Astrocyte of the spinal cord (primary cell): Measurements from ENCODE around the gene RFX6.
"Not testable (repeated sequence)": the region's sequence is repeated elsewhere in the genome, so short reads cannot be mapped to it uniquely, and the experiment has no call there.

Experiments
- DNase-seq: peaks from one replicate; pipeline ENCODE4 v3.0.0; 2011; ENCODE audit warnings: low read depth, low spot score
- H3K4me3 ChIP-seq: 2 replicates; pipeline ENCODE4 v1.5.1; 2011; ENCODE audit warnings: low read depth, mild to moderate bottlenecking, low read length, moderate library complexity
- CTCF ChIP-seq: IDR thresholded peaks from 2 replicates; pipeline ENCODE4 v1.5.1; 2012; ENCODE audit warnings: low read depth, mild to moderate bottlenecking, low read length, inconsistent platforms
- in situ Hi-C: cut with HindIII; loops from 2 replicates; pipeline ENCODE4 v1.10.0; 2017; ENCODE audit warnings: low sequenced_read_pairs

RFX6 gene

DNA sequence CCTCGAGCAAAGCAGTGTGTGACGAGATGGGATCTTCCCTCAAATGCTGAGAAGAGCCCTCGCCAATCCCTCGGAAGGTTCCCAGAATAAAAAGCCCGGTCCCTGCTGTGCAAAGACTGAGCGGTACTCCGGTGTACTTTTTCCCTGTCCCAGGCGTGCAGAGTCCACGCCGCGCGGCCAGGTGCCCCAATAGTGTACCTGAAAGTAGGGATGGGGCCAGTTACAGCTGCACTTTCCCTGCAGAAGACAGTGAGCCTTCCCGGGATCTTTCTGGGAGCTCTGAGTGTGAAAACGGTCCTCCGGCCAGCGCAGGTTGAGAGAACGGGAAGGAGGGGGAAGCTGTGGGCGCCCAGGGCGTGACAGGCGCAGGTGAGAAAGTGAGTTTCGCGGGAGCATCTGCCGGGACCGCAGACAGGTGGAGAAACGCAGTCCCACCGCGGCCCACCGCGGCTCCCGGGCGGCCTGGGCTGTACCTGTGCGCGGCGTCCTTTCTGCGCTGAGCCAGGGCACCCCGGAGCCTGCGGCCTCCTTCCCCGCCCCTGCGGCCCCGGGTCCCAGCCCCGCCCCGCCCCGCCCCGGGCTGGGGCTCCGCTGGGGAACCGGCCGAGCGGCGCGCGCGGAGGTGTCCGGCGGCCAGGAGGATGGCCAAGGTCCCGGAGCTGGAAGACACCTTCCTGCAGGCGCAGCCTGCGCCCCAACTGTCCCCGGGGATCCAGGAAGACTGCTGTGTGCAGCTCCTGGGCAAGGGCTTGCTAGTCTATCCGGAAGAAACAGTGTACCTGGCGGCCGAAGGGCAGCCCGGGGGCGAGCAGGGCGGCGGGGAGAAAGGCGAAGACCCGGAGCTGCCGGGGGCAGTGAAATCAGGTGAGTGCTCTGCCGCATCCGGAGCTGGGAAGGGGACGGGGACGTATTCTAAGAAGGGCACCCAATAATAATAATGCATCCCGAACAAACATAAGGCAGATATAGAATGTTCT, at the start of gene RFX6:
Gene RFX6 (plus strand): TSS at position 608 of the 977 bp plus-strand sequence. CDS start 34 bp downstream, at position 642.
- no peak for DNase-seq
- TF ChIP-seq CTCF: no peak
- in situ Hi-C loops: no loop called here
- peak within 1 kb of the TSS; percentile 10 for H3K4me3 ChIP-seq

DNA sequence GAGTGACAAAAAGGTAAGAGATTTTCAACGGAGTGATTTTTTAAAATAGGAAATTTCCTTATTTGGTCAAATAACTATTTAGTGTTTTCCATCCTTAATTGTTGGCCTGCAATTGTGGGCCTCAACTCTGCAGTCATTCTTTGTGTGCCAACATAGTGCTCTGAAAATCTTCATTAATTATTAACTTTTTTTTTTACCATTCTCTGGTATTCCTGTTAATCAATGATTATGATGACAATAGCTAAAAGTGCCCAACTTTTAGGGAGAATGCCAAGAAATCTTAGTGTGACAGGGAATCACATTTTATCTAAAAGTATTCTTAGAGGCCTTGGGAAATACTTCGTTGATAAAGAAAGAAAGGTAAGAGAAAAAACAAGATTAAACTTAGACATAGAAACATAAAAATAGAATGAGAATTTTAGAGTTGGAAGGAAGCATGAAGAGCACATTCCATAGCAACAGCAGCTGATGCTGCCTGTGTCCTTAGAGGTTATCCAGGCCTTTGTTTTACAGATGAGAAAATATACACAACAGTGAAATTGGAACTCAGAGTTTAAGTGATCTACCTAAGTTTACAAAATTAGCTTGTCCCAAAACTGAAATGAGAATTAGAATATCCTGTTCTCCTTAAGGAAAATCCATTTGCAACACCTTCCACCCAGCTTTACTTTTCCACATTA, 49.3 kb upstream of the RFX6 start:
- in situ Hi-C loops: no loop called here
- DNase-seq: no peak
- no peak overlapping the region for H3K4me3 ChIP-seq
- no peak for TF ChIP-seq CTCF

GRCh38 chr6:116828983-116829382, 48.1 kb upstream of the RFX6 start, which contains the start of gene GPRC6A:
Gene GPRC6A (minus strand): TSS chr6:116829083. CDS start chr6:116829013, 70 bp downstream.
- in situ Hi-C loops: no loop called here
- no peak for TF ChIP-seq CTCF
- no peak for DNase-seq
- H3K4me3 ChIP-seq: no peak within 1 kb of the TSS

DNA sequence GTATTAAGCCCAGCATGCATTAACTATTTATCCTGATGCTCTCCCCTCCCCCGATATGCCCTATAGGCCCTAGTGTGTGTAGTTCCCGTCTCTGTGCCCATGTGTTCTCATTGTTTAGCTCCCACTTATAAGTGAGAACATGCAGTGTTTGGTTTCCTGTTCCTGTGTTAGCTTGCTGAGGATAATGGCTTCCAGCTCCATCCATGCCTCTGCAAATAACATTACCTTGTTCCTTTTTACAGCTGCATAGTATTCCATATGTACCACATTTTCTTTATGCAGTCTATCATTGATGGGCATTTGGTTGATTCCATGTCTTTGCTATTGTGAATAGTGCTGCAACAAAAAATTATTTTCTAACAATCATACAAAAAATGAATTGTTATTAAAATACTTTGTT, 42.5 kb upstream of the RFX6 start:
- in situ Hi-C loops: not testable (repeated sequence)

DNA sequence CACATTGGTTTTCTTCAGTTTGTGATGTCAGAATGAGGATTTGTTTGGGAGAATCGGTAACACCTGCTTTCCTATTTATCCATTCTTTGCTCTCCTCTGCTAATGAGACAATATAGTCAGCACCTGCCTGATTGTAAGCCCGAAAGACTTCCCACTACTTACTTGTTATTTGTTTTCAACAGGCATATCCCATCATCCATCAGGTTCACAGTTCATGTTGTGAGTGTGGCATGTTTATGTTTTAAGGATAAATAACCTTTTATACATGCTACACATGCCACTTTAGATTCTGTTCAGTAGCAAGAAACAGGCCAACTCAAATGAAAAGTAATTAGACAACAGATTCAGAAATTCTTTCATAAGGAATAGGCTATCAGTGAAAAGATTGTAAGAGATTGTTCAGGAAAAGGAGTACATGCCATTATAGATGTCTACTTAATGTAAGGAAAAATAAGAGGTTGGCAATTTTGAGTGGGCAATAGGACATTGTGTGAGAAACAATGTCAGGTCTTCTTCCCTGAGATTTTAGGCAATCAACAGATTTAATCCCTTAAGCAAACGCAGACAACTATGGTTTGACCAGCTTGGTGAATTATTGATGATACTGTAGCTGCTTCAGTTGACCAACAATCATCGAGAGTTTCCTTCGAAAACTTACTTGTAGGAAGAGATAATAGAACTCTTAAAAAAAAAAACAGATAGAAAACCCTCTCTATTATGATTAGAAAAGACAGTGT, 40.3 kb upstream of the RFX6 start:
- in situ Hi-C loops: no loop called here
- TF ChIP-seq CTCF: no peak
- H3K4me3 ChIP-seq: no peak overlapping the region
- DNase-seq: no peak

More for the DNA sequence above, 42.5 kb upstream of the RFX6 start:
- not testable (repeated sequence) for H3K4me3 ChIP-seq, DNase-seq

DNA sequence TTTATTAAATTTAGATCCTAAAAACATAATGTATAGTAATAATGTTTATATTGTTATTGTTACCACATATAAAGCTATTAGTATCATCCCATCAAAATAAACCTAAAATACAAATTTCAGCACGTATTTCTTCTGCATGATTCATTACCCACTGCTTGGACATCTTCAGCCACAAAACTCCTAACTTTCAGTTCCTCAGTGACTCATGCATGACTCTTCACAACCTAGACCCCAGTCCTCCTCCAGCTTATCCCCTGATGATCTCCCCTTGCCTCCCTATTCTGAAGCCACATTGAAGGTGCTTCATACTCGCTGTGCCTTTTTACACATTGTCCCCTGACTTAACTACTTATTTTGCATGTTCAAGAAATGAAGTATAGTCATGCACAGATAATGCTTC, 37.0 kb upstream of the RFX6 start:
- TF ChIP-seq CTCF: no peak
- in situ Hi-C loops: no loop called here
- DNase-seq: peak; percentile 31

More for the DNA sequence above, 37.0 kb upstream of the RFX6 start:
- no peak overlapping the region for H3K4me3 ChIP-seq
